ENCODE measurements around the gene SLC17A6. TPM values are rescaled to one million over a fixed set of nuclear protein-coding genes. Genes with fewer than 3 reads are reported as not detected.

SLC17A6 gene
- total RNA-seq (not detected), polyA plus RNA-seq (ENCODE audit: insufficient read depth in 1 of 8, insufficient read length in 8 of 8, low replicate concordance in 1 of 8) (under 1 TPM in 1 of 8 donors, not detected in 7; 0.03 TPM)
- long read RNA-seq, donor 1: 0 reads
- long read RNA-seq, donor 2: 0 reads
- long read RNA-seq, donor 3: 0 reads
- long read RNA-seq, donor 4: 0 reads
- long read RNA-seq, donor 5: 0 reads
- long read RNA-seq, donor 6: 0 reads
- long read RNA-seq, donor 7: 0 reads
- long read RNA-seq, donor 8: 0 reads
- long read RNA-seq, donor 9: 0 reads
- long read RNA-seq, donor 10: 0 reads
- long read RNA-seq, donor 11: 0 reads

GRCh38 chr11:22337596-22338485, at the start of gene SLC17A6:
Gene SLC17A6 (plus strand): TSS chr11:22338381. CDS start chr11:22338534, 153 bp downstream.
- Histone ChIP-seq H3K4me3 (ENCODE audit: low read length) (no peak within 1 kb of the TSS), H3K27ac (ENCODE audit: low read length) (no peak within 1 kb of the TSS), H3K9me3 (replicated peaks; ENCODE audit: control insufficient read depth, low read depth, low read length) (no peaks in the 10 kb centered on the region), H3K4me1 (ENCODE audit: control insufficient read depth, insufficient read depth, low read length) (no peaks in the 10 kb centered on the region), H3K27me3 (ENCODE audit: control insufficient read depth, insufficient read depth, low read length) (peaks cover 42% of the 10 kb centered on the region), H3K36me3 (ENCODE audit: control insufficient read depth, insufficient read depth, low read length) (no peaks in the 10 kb centered on the region)
- peak; percentile 80 for DNase-seq
- 4% methylated on average over 16 of the region's 28 CpGs for whole genome bisulfite sequencing (ENCODE audit: insufficient coverage)

GRCh38 chr11:22302368-22302767, 35.8 kb upstream of the SLC17A6 start:
- no peak for DNase-seq
- Histone ChIP-seq H3K9me3 (replicated peaks; ENCODE audit: control insufficient read depth, low read depth, low read length) (no peaks in the 10 kb centered on the region), H3K4me3 (ENCODE audit: low read length) (no peak overlapping the region), H3K27me3 (ENCODE audit: control insufficient read depth, insufficient read depth, low read length) (no peaks in the 10 kb centered on the region), H3K27ac (ENCODE audit: low read length) (no peak overlapping the region), H3K36me3 (ENCODE audit: control insufficient read depth, insufficient read depth, low read length) (no peaks in the 10 kb centered on the region), H3K4me1 (ENCODE audit: control insufficient read depth, insufficient read depth, low read length) (no peaks in the 10 kb centered on the region)

- H3K4me1 ChIP-seq (ENCODE audit: control insufficient read depth, insufficient read depth, low read length): no peaks in the 10 kb centered on the region
- no peaks in the 10 kb centered on the region for H3K36me3 ChIP-seq (ENCODE audit: control insufficient read depth, insufficient read depth, low read length)
- WGBS (ENCODE audit: insufficient coverage): no CpG with 5 or more reads among the region's 5 CpGs
- H3K4me3 ChIP-seq (ENCODE audit: low read length): no peak overlapping the region
- H3K9me3 ChIP-seq (replicated peaks; ENCODE audit: control insufficient read depth, low read depth, low read length): no peaks in the 10 kb centered on the region
- no peak overlapping the region for H3K27ac ChIP-seq (ENCODE audit: low read length)
- H3K27me3 ChIP-seq (ENCODE audit: control insufficient read depth, insufficient read depth, low read length): no peaks in the 10 kb centered on the region
- peak; percentile 25 for DNase-seq
These were observed 33.7 kb upstream of the SLC17A6 start for GRCh38 chr11:22304337-22304961.

GRCh38 chr11:22317656-22318055, 20.5 kb upstream of the SLC17A6 start:
- DNase-seq: no peak
- no peaks in the 10 kb centered on the region for H3K4me1 ChIP-seq (ENCODE audit: control insufficient read depth, insufficient read depth, low read length)
- no peaks in the 10 kb centered on the region for H3K27me3 ChIP-seq (ENCODE audit: control insufficient read depth, insufficient read depth, low read length)
- WGBS (ENCODE audit: insufficient coverage): 83% methylated on average over 15 of the region's 15 CpGs
- no peaks in the 10 kb centered on the region for H3K36me3 ChIP-seq (ENCODE audit: control insufficient read depth, insufficient read depth, low read length)
- H3K27ac ChIP-seq (ENCODE audit: low read length): no peak overlapping the region
- no peaks in the 10 kb centered on the region for H3K9me3 ChIP-seq (replicated peaks; ENCODE audit: control insufficient read depth, low read depth, low read length)
- no peak overlapping the region for H3K4me3 ChIP-seq (ENCODE audit: low read length)

- Histone ChIP-seq H3K27me3 (ENCODE audit: control insufficient read depth, insufficient read depth, low read length) (no peaks in the 10 kb centered on the region), H3K9me3 (replicated peaks; ENCODE audit: control insufficient read depth, low read depth, low read length) (no peaks in the 10 kb centered on the region), H3K4me3 (ENCODE audit: low read length) (no peak overlapping the region), H3K27ac (ENCODE audit: low read length) (no peak overlapping the region), H3K36me3 (ENCODE audit: control insufficient read depth, insufficient read depth, low read length) (no peaks in the 10 kb centered on the region), H3K4me1 (ENCODE audit: control insufficient read depth, insufficient read depth, low read length) (no peaks in the 10 kb centered on the region)
- WGBS (ENCODE audit: insufficient coverage): no CpG with 5 or more reads among the region's 4 CpGs
- no peak for DNase-seq
These were observed 6.4 kb upstream of the SLC17A6 start for GRCh38 chr11:22331771-22332170.

GRCh38 chr11:22336587-22336986, 1.6 kb upstream of the SLC17A6 start:
- Histone ChIP-seq H3K4me3 (ENCODE audit: low read length) (no peak overlapping the region), H3K9me3 (replicated peaks; ENCODE audit: control insufficient read depth, low read depth, low read length) (no peaks in the 10 kb centered on the region), H3K4me1 (ENCODE audit: control insufficient read depth, insufficient read depth, low read length) (no peaks in the 10 kb centered on the region), H3K27me3 (ENCODE audit: control insufficient read depth, insufficient read depth, low read length) (peaks cover 29% of the 10 kb centered on the region), H3K27ac (ENCODE audit: low read length) (no peak overlapping the region), H3K36me3 (ENCODE audit: control insufficient read depth, insufficient read depth, low read length) (no peaks in the 10 kb centered on the region)
- DNase-seq: no peak

- no peaks in the 10 kb centered on the region for H3K4me1 ChIP-seq (ENCODE audit: control insufficient read depth, insufficient read depth, low read length)
- WGBS (ENCODE audit: insufficient coverage): 20% methylated on average over 1 of the region's 9 CpGs
- H3K27me3 ChIP-seq (ENCODE audit: control insufficient read depth, insufficient read depth, low read length): peaks cover 57% of the 10 kb centered on the region
- DNase-seq: no peak
- no peaks in the 10 kb centered on the region for H3K36me3 ChIP-seq (ENCODE audit: control insufficient read depth, insufficient read depth, low read length)
- H3K27ac ChIP-seq (ENCODE audit: low read length): no peak overlapping the region
- H3K9me3 ChIP-seq (replicated peaks; ENCODE audit: control insufficient read depth, low read depth, low read length): no peaks in the 10 kb centered on the region
- no peak overlapping the region for H3K4me3 ChIP-seq (ENCODE audit: low read length)
These were observed 1.4 kb downstream of the SLC17A6 start for GRCh38 chr11:22339611-22340010.

GRCh38 chr11:22340235-22340634, 2.1 kb downstream of the SLC17A6 start:
- H3K4me3 ChIP-seq (ENCODE audit: low read length): no peak overlapping the region
- no peaks in the 10 kb centered on the region for H3K4me1 ChIP-seq (ENCODE audit: control insufficient read depth, insufficient read depth, low read length)
- WGBS (ENCODE audit: insufficient coverage): 50% methylated on average over 2 of the region's 6 CpGs
- H3K36me3 ChIP-seq (ENCODE audit: control insufficient read depth, insufficient read depth, low read length): no peaks in the 10 kb centered on the region
- DNase-seq: no peak
- no peaks in the 10 kb centered on the region for H3K9me3 ChIP-seq (replicated peaks; ENCODE audit: control insufficient read depth, low read depth, low read length)
- H3K27ac ChIP-seq (ENCODE audit: low read length): no peak overlapping the region
- peaks cover 59% of the 10 kb centered on the region for H3K27me3 ChIP-seq (ENCODE audit: control insufficient read depth, insufficient read depth, low read length)

GRCh38 chr11:22340701-22341587, 2.8 kb downstream of the SLC17A6 start:
- 30% methylated on average over 29 of the region's 40 CpGs for WGBS (ENCODE audit: insufficient coverage)

More at GRCh38 chr11:22340701-22341587, 2.8 kb downstream of the SLC17A6 start:
- Histone ChIP-seq H3K4me3 (ENCODE audit: low read length) (no peak overlapping the region), H3K27ac (ENCODE audit: low read length) (no peak overlapping the region), H3K9me3 (replicated peaks; ENCODE audit: control insufficient read depth, low read depth, low read length) (no peaks in the 10 kb centered on the region), H3K4me1 (ENCODE audit: control insufficient read depth, insufficient read depth, low read length) (no peaks in the 10 kb centered on the region), H3K36me3 (ENCODE audit: control insufficient read depth, insufficient read depth, low read length) (no peaks in the 10 kb centered on the region), H3K27me3 (ENCODE audit: control insufficient read depth, insufficient read depth, low read length) (peaks cover 60% of the 10 kb centered on the region)
- DNase-seq: no peak
